PC-9 (cell line): Measurements from ENCODE around the gene SSBP4.

Experiments
- EZH2 ChIP-seq: fragments of 200-600 bp; sonication (generic); IDR thresholded peaks from 2 replicates; pipeline ENCODE4 v1.8.0; 2017; ENCODE audit warnings: antibody characterized with exemption, low read depth
- TF ChIP-seq, protein P1 (sequence below): fragments of 200-600 bp; sonication (generic); conservative IDR thresholded peaks from 2 replicates; pipeline ENCODE4 v1.6.1; 2017; ENCODE audit warnings: mixed run types, antibody characterized with exemption, mild to moderate bottlenecking, moderate library complexity

- TF ChIP-seq, protein P1, sequence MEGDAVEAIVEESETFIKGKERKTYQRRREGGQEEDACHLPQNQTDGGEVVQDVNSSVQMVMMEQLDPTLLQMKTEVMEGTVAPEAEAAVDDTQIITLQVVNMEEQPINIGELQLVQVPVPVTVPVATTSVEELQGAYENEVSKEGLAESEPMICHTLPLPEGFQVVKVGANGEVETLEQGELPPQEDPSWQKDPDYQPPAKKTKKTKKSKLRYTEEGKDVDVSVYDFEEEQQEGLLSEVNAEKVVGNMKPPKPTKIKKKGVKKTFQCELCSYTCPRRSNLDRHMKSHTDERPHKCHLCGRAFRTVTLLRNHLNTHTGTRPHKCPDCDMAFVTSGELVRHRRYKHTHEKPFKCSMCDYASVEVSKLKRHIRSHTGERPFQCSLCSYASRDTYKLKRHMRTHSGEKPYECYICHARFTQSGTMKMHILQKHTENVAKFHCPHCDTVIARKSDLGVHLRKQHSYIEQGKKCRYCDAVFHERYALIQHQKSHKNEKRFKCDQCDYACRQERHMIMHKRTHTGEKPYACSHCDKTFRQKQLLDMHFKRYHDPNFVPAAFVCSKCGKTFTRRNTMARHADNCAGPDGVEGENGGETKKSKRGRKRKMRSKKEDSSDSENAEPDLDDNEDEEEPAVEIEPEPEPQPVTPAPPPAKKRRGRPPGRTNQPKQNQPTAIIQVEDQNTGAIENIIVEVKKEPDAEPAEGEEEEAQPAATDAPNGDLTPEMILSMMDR = no peak
- no peak for TF ChIP-seq EZH2
Observed at GRCh38 chr19:18477974-18478373, 58.8 kb downstream of the SSBP4 start.
